ENCODE data around the gene MPRIP.
A peak's percentile ranks its signal among the peaks of the same experiment; 100 is the strongest.
"Not testable (repeated sequence)": the region's sequence is repeated elsewhere in the genome, so short reads cannot be mapped to it uniquely, and the experiment has no call there.

The MPRIP gene

GRCh38 chr17:17130077-17130844 lies 88.0 kb downstream of the MPRIP start:
- DNase-seq: no peak

GRCh38 chr17:17131839-17132238 lies 89.6 kb downstream of the MPRIP start:
- no peak for DNase-seq

- DNase-seq: no peak
These were observed 90.5 kb downstream of the MPRIP start for GRCh38 chr17:17132746-17133145.

GRCh38 chr17:17134051-17134956 lies 92.0 kb downstream of the MPRIP start:
- DNase-seq: no peak

- no peak for DNase-seq
These were observed 92.7 kb downstream of the MPRIP start for GRCh38 chr17:17134957-17135333.

GRCh38 chr17:17136221-17136620 lies 94.0 kb downstream of the MPRIP start:
- DNase-seq: not testable (repeated sequence)

- DNase-seq: no peak
These were observed 95.7 kb downstream of the MPRIP start for GRCh38 chr17:17137731-17138585.

- no peak for DNase-seq
These were observed 97.8 kb downstream of the MPRIP start for GRCh38 chr17:17139972-17140589.

- no peak for DNase-seq
These were observed 98.3 kb downstream of the MPRIP start for GRCh38 chr17:17140590-17140980.

- no peak for DNase-seq
These were observed 99.0 kb downstream of the MPRIP start for GRCh38 chr17:17141279-17141678.

- DNase-seq: peak in 1 of 2 donors; percentile 16
These were observed 99.7 kb downstream of the MPRIP start for GRCh38 chr17:17141860-17142552.

- DNase-seq: no peak
These were observed 100.3 kb downstream of the MPRIP start for GRCh38 chr17:17142556-17142955.

- no peak for DNase-seq
These were observed 101.2 kb downstream of the MPRIP start for GRCh38 chr17:17143501-17143900.

GRCh38 chr17:17144061-17144460 lies 101.8 kb downstream of the MPRIP start:
- DNase-seq: no peak

- DNase-seq: no peak
These were observed 102.8 kb downstream of the MPRIP start for GRCh38 chr17:17144916-17145665.

GRCh38 chr17:17146786-17147406 lies 104.6 kb downstream of the MPRIP start:
- DNase-seq: no peak

- DNase-seq: no peak
These were observed 105.6 kb downstream of the MPRIP start for GRCh38 chr17:17147821-17148220.

GRCh38 chr17:17149520-17150447 lies 107.5 kb downstream of the MPRIP start:
- peak; percentile 67 to 73 for DNase-seq

- peak; percentile 58 to 65 for DNase-seq
These were observed 108.2 kb downstream of the MPRIP start for GRCh38 chr17:17150448-17150800.

- DNase-seq: peak; percentile 52 to 63
These were observed 108.8 kb downstream of the MPRIP start for GRCh38 chr17:17151055-17151454.

Measured in inflammatory macrophage treated with lipopolysaccharide for 1 hour (primary cell).